ENCODE measurements around the gene SLC7A5.
A peak's percentile ranks its signal among the peaks of the same experiment; 100 is the strongest.
"Not testable (repeated sequence)": the region's sequence is repeated elsewhere in the genome, so short reads cannot be mapped to it uniquely, and the experiment has no call there.

SLC7A5 gene

DNA sequence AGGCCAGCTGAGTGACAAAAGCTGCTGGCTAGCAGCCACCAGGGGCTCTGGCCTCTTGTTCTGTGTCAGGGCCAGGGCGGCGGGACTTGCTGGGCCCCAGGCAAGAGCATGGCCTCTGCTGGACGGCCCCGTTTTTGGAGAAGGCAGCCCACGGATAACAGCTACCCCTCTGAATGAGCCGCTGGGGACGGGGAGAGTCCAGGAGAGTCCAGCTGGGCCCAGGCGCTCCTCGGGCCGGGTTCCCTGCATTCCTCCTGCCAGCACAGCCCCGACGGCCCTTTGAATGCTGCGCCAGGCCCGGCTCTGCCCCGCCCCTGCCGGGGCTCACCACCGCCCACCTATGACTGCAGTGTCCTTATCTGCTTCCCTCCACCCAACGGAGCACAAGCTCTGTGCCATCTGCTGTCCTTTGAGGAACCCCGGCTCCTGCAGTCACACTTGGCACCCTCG is 33.4 kb downstream of the SLC7A5 start:
- DNase-seq (ENCODE audit: insufficient read length, low spot score) (no peak), FAIRE-seq (no peak)

DNA sequence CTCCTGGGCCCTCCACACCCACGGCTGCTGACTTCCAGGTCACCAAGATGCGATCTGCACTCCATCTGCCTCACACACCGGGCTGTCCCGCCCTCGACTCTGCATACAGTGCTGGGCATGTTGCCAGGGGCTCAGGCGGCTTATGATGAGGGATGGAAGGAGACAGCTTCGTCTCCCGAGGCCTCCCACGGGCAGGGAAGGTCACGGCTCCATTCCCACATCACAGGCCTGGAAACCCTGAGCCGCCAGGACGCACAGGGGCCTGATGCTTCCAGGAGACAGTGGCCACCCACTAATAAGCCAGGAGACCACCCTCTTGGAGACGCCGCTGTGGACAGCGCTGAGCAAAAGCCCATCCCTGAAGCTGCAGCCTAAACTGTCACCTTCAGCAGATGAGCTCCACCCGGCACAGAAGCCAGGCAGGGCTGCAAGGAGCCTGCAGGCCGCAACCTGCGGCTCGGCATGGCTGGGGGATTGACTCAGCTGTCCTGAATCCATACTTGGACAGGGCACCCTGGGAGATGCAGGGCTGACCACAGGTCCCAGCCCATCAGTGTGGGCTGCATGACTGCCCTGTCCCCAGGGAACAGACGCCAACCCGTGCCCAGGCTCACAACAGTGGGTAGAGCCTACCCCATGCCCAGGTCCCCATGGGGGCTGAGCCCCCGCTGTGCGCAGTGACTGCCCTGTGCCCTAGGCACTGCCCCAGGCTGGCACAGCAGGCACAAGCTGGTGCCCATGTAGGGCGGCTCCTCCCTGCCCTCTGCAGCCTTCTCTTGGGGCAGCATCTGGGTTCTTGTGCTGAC is 34.4 kb downstream of the SLC7A5 start:
- DNase-seq (ENCODE audit: insufficient read length, low spot score) (no peak), FAIRE-seq (peak; percentile 87)

DNA sequence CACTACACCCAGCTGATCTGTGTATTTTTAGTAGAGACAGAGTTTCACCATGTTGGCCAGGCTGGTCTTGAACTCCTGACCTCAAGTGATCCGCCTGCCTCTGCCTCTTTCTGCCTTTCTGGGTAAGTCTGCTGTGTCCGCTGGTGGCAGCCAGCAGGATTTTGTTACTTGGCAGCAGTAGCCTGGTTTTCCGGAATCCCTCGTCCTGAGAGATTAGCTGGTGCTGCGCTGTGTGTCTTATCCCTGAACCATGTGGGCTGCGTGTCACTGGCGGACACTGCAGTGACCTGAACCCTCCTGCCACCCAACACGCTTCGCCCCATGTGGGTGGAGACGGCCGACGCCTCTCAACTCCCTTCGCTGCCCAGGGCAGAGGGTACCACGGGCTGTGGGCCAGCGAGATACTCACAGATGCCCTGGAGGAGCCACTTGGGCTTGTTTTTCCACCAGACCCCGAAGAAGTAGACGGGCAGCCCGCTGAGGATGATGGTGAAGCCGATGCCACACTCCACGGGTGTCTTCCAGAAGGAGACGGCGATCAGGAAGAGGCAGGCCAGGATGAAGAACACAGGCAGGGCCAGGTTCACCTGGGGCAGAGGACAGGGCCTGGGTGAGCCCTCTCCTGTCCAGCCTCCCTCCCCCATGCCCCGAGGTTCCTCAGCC is 35.2 kb downstream of the SLC7A5 start:
- DNase-seq (ENCODE audit: insufficient read length, low spot score) = no peak
- FAIRE-seq = no peak

DNA sequence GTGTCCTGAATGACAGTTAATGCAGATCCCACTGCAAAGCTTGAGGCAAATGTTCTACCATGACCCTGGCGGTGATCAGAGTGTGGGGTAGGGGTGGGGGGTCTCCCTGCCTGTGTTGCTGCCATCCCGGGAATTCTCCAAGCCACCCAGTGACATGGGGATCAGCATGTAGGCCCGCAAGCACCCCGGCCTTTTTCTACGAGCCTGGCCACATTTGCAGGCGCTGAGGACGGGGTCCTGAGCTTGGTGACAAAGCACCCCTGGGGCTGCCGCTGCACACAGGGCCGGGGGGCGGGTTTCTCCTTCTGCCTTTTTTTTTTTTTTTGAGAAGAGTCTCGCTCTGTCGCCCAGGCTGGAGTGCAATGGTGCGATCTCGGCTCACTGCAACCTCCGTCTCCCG is 35.8 kb downstream of the SLC7A5 start:
- FAIRE-seq (no peak), DNase-seq (ENCODE audit: insufficient read length, low spot score) (no peak)

DNA sequence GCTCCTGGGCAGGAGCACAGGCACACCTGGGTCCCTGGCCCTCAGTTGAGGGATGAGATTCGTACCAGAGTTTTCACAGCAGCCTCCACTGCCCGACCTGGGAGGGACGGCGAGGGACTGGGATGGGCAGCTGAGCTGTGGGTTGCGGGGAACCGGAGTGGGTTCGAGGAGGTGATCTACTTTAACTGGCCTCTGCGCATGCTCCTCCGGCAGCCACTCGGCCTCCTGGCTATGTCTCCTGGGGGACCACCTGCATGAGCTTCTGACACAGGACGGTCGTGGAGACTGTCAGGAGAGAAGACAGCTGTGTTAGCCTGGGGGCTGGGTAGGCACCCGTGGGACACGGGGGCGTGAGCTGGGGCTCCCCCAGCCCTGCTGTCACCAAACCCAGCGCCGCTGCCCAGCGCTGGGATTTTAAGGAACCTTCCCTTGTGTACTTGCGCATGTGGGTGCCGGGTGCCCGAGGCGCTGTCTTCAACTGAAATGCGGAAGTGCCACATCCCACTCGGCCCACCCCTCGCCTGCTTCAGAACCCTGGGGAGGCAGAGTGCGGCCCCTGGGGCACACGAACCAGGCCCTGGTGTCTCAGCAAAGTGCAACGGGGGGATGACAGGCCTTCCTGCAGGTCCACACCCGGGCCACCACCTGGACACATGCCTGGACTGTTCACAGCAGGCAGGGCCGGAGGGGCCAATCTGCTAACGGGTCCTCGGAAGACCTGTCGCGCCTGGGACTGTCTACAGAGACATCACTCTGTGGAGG is 36.4 kb downstream of the SLC7A5 start:
- DNase-seq (ENCODE audit: insufficient read length, low spot score) (no peak), FAIRE-seq (peak; percentile 13)

DNA sequence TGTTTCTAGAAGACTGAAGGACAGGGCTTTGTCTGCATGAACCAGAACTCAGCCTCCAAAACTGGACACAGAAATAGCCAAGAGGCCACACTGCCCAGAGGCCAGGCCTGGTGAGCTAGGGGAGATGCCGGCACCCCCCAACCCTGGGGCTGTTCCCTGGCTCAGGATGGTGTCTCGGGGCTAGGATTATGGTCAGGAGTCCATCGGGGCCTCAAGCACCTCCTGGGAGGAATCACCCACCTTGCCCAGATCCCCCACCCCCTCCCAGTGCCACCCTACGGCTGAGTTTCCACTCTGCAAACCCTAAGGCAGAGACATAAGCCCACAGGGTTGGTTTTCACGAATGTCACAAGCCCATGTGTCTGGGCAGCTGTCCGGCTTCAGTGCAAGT is 37.2 kb downstream of the SLC7A5 start:
- DNase-seq (ENCODE audit: insufficient read length, low spot score) (no peak), FAIRE-seq (no peak)

DNA sequence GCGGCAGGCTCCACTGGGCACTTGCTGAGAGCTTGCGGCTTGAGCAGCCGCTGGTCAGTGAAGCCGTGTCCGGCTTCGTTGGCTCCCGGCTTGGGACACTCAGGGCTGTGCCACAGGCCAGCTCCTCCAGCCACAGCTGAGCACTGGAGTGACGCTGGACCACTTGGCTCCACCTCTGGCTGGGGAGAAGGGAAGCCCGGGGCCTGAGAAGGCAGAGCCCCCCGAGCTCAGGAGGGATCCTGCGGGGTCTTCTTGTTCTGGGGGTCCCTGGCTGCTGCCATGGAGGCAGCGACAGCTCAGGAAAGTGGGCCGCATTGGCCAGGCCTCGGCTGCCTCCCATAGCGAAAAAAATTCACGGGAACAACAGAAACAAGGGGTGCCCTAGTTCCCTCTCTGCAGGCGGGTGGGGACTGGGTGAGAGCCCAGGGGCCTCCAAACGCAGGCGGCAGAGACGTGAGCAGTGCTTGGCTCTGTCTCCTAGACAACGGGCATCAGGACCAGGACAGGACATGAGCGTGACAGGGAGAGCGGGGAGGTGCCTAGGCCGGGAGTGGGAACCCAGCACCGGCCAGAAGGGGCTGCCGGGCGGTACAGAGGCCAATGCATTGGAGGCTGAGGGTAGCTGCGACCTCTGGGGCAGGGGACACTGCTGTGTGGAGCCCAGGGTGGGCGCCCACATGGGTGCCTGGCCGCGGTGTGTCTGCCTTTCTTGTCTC is 37.7 kb downstream of the SLC7A5 start:
- DNase-seq (ENCODE audit: insufficient read length, low spot score) = no peak
- FAIRE-seq = no peak

DNA sequence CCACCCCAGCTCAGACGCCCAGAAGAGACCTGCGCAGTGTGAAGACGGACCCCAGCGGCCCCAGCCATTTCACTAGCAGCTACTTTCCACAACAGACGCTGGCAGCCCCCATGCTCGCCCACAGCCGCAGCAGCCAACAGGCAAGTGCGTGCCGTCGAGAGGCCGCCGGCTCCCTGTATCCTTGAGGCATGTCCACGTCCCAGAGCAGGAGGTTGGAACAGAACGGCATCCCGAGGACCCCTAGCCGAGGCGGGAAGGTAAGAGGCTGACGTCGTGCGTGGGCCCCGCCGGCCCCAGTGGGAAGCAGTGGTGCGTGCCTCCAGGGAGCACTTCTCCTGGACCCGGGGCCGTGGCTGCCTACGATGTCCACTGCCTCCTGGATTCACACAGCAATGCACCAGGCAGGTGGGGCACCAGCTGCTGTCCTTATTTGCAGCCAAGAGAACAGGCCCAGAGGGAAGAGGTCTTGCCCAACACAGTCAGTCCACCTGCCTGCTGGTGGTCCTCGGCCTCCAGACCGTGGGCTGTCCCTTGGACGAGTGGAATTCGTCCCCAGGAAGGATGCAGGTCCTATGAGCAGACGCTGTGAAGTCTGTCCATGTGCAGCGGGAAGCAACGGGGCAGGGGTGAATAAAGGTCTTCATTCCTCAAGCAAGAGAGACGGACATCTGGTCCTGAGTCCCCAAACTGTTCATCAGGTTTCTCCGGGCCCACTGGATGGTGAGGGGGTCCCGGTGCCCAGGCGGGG is 38.5 kb downstream of the SLC7A5 start:
- FAIRE-seq (no peak), DNase-seq (ENCODE audit: insufficient read length, low spot score) (no peak)

DNA sequence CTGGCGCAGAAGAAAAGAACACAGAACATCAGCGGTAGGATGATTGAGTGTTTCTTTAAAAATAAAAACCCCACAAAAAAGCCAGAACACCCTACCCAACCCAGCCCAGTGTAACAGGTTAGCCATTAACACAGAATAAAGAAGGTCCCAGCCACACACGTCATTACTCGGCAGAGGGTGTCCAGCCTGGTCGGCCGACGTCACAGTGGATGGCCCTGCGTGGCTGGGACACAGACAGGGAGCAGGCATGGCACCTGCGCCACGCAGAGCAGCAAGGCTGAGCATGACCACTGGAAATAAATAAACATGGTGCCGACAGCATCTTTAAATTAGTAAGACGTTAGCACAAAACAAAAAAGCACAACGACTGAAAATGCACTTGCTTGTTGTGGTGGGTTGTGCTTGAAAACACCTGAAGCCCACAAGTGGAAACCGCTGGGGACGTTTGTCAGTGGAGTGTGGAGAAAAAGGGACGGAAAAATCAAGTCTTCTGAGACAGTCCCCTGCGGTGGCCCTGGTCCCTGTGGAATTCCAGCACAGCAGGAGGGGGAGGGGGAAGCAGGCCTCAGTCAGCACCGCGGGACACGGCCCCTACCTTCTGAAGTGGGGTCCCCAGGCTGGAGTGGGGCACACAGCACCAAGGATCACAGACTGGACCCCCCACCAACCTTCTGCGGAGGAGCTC is 39.2 kb downstream of the SLC7A5 start:
- FAIRE-seq (peak; percentile 13), DNase-seq (ENCODE audit: insufficient read length, low spot score) (no peak)

DNA sequence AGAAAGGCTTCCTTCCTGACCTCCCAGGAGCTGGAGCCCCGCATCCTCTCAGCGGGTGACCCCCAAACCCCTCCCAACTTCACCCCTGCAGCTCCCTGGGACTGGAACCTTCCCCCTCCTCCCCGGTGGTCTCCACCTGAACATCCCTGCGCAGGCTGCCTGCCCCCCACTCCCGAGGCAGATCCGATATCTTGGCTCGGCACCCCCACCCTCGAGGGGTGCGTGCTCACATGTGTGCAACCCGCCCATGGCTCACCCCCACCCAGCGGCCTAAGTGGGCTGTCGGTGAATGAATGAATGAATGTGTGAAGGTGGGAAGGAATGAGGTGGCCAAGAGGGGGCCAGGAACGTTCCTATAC is 39.7 kb downstream of the SLC7A5 start:
- FAIRE-seq (no peak), DNase-seq (ENCODE audit: insufficient read length, low spot score) (no peak)

DNA sequence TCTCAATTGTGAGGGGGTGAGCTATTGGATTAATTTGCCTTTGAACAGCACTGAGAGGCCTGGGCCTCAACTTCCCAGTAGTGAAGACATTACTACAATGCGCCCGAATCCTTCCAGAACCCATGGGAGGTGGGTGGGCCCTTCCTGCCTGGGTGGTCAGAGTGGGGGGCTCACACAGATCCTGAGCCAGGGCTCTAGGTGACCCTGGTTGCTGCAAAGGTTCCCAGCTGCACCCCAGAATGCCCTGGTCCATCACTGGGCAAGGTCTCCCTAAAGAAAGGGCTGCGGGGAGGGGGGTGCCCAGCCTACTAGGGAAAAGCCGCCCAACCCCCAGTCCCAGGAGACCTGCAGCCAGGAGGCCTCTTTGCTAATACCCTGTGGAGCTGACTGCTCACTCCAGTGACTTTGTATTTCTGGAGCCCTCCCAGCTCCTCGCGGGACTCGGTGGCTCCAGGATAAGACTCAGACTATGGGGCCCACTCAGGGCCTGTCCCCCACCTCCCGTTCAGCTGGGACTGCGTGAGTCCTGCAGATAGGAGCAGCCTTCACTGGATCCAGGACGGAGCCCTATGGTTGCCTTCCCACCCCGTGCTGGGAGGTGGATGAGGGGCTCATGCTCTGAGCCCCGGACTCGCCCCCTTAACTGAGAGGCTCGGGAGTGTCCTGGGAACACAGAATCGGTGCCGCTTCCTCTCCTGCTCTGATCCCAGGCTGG is 40.2 kb downstream of the SLC7A5 start:
- FAIRE-seq = no peak

DNA sequence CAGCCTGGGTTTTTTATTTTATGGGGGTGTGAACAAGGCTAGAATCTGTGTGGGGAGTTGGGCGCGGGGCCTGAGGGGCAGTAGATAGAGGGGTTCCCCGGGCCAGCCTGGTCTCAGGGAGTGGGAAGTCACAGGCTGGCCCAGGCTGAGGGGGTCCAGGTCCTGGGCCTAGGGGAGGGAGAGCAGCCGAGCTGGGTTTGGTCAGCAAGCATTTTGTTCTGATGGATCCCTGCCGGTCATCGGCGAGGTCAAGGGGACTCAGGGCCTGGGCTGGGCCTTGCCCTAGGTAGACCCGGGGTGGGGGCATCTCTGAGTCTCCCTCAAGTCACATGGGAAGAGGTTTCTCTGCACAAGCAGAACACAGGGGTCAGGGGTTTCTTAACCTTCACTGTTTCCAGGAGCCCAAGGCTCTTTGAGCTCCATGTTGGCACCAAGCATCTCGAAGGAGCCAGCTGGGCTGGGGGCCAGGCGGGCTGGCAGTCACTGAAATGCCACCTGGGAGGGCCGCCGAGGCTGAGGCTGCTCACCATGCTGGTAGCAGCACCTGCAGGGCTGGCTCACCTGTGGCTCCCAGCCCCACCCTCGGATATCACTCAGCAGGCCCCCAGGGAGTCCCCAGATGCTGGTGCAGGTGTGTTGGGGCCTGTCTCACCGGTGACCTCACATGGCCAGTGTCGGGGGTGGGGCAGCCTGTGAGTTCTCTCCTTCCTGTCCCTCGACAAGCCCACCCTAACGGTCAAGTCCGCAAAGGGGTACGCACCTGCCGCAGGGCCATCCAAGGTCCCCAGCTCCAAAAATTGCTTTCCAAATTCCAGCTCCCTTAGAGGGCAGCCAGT is 41.0 kb downstream of the SLC7A5 start:
- no peak for DNase-seq (ENCODE audit: insufficient read length, low spot score)
- FAIRE-seq = no peak

More for the DNA sequence above, 40.2 kb downstream of the SLC7A5 start:
- no peak for DNase-seq (ENCODE audit: insufficient read length, low spot score)

DNA sequence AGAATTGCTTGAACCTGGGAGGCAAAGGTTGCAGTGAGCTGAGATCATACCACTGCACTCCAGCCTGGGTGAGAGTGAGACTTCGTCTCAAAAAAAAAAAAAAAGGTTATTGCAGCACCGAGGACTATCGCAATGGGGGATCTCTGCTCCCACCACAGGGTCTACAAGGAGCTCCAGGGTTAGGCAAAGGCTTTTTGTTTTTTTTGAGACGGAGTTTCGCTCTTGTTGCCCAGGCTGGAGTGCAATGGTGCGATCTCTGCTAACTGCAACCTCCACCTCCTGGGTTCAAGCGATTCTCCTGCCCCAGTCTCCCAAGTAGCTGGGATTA is 41.8 kb downstream of the SLC7A5 start:
- not testable (repeated sequence) for FAIRE-seq; DNase-seq (ENCODE audit: insufficient read length, low spot score)

DNA sequence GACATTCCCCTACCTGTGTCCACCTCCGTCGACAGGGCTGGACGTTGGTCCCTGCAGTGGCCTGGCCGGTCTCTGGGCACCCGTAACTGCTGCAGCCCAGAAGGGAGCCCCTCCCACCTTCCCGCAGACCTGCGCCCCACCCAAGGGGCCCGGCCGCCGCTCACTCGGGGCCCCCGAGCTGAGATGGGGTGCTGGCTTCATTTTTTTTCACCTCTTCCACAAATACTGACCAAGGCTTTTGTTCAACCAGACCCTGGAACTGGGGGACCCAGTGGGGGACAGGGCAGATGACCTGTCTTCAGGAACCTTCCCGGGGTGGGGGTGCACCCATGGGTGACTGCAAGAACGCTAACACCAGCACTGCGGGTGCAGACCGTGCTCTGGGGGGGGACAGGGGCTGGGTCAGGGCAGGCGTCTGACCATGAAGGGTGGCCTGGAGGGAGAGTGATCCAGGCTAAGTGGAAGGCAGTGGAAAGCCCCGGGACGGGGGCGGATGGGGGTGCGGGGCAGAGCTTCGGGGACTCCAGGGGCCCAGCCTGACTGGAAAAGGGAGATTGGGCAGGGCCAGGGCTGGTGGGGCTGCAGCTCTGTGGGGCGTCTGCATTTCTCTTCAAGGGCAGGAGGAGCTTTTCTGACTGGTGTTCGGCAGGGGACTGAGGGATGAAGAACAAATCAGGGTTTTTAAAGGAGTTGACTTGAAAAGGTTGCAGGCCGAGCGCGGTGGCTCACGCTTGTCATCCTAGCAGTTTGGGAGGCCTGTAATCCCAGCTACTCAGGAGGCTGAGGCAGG is 42.3 kb downstream of the SLC7A5 start:
- DNase-seq (ENCODE audit: insufficient read length, low spot score) (no peak), FAIRE-seq (no peak)

DNA sequence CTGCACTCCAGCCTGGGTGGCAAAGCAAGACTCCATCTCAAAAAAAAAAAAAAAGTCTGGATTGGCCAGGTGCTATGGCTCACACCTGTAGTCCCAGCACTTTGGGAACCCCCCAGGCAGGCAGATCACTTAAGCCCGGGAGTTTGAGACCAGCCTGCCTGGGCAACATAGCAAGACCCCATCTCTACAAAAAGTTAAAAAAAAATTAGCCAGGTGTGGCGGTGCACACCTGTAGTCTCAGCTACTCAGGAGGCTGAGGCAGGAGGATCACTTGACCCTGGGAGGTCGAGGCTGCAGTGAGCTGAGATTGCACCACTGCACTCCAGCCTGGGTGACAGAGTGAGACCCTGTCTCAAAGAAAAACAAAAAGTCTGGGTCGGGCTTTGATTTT is 42.9 kb downstream of the SLC7A5 start:
- DNase-seq (ENCODE audit: insufficient read length, low spot score); FAIRE-seq: not testable (repeated sequence)

DNA sequence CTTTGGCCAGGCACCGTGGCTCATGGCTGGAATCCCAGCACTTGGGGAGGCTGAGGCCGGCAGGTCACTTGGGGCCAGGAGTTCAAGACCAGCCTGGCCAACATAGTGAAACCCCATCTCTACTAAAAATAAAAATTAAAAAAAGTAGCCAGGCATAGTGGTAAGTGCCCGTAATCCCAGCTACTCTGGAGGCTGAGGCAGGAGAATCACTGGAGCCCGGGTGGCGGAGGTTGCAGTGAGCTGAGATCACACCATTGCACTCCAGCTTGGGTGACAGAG is 43.5 kb downstream of the SLC7A5 start:
- DNase-seq (ENCODE audit: insufficient read length, low spot score); FAIRE-seq: not testable (repeated sequence)

DNA sequence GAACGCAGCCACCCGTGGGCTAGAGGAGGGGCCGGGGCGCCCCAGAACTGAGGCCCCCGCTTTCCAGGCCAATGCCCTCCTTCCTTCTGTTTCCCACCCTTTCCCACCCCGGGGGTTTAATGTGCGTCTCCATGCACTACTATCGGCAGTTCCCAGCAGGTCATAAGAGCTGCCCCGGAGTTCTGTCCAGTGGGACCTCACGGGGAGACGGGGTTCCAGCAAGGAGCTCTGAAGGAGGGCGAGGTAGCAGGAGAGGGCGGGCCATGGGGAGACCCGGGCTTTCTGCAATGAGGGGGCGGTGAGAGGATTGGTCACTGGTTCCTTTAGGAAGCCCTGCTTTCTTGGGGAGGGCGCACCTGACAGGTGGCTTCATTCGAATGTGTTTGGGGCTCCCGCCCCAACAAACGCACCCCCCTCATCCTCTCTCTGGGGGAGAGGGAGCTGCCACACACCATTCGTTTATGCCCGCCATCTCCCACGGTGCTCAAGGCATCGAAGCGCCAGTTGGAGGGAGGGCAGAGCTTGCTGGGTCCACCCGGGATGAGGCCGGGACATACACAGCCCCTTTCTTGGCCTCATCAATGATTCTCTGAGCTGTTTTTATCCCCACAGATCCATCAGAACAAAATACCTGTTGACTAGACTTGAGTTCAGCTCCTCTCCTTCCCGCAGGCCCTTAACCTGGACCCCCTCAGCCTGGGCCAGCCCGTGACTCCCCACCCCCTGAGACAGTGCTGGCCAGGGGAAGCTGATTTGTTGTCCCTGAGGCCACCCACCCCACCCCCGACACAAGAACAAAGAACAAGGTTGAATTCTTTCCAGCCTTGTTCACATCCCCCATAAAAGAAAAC is 44.1 kb downstream of the SLC7A5 start:
- no peak for FAIRE-seq

More for the DNA sequence above, 44.1 kb downstream of the SLC7A5 start:
- DNase-seq (ENCODE audit: insufficient read length, low spot score) = no peak
